Muscle layer of colon (tissue), 2 donors: ENCODE data around the gene SLC2A8.

Experiments used
- H3K27ac ChIP-seq: one replicate; pipeline ENCODE4 v1.7.0; 2013; ENCODE audit warnings: low read depth, mild to moderate bottlenecking, low read length, moderate library complexity
- H3K27me3 ChIP-seq, 2 donors: one replicate each; pipeline ENCODE4 v1.7.0; 2013; ENCODE audit warnings: low read length in 2 of 2, mild to moderate bottlenecking in 2 of 2; ENCODE audit not compliant: insufficient read depth in 2 of 2, control insufficient read depth in 1 of 2
- H3K36me3 ChIP-seq: one replicate; pipeline ENCODE4 v1.7.0; 2013; ENCODE audit warnings: mild to moderate bottlenecking, low read length; ENCODE audit not compliant: insufficient read depth
- H3K4me1 ChIP-seq: one replicate; pipeline ENCODE4 v1.7.0; 2013; ENCODE audit warnings: mild to moderate bottlenecking, low read length; ENCODE audit not compliant: insufficient read depth
- H3K4me3 ChIP-seq, 2 donors: one replicate each; pipeline ENCODE4 v1.7.0; 2013; ENCODE audit warnings: low read length in 2 of 2, low read depth in 1 of 2, mild to moderate bottlenecking in 1 of 2, moderate library complexity in 1 of 2
- H3K9ac ChIP-seq: one replicate; pipeline ENCODE4 v1.7.0; 2013; ENCODE audit warnings: low read length
- H3K9me3 ChIP-seq: one replicate; pipeline ENCODE4 v1.7.0; 2013; ENCODE audit warnings: mild to moderate bottlenecking, low read length
- donor health status: abdominal sarcoma.
- donor health status: Adenocarcinoma of cecum.

Gene SLC2A8

GRCh38 chr9:127384901-127385300 lies 12.1 kb upstream of the SLC2A8 start:
- no peak overlapping the region for H3K27ac ChIP-seq

GRCh38 chr9:127386249-127386648 lies 10.7 kb upstream of the SLC2A8 start:
- H3K27ac ChIP-seq: no peak overlapping the region
- H3K4me3 ChIP-seq: no peak overlapping the region
- no peak overlapping the region for H3K9ac ChIP-seq
- H3K4me1 ChIP-seq: peaks cover 8% of the 10 kb centered on the region
- H3K9me3 ChIP-seq: no peaks in the 10 kb centered on the region
- no peaks in the 10 kb centered on the region for H3K27me3 ChIP-seq
- no peaks in the 10 kb centered on the region for H3K36me3 ChIP-seq

More at GRCh38 chr9:127384901-127385300, 12.1 kb upstream of the SLC2A8 start:
- Histone ChIP-seq H3K4me3 (no peak overlapping the region), H3K4me1 (peaks cover 8% of the 10 kb centered on the region), H3K9me3 (no peaks in the 10 kb centered on the region), H3K9ac (no peak overlapping the region), H3K36me3 (no peaks in the 10 kb centered on the region), H3K27me3 (no peaks in the 10 kb centered on the region)

- H3K4me1 ChIP-seq: peaks cover 8% of the 10 kb centered on the region
- no peaks in the 10 kb centered on the region for H3K9me3 ChIP-seq
- H3K27me3 ChIP-seq: no peaks in the 10 kb centered on the region
- H3K36me3 ChIP-seq: no peaks in the 10 kb centered on the region
- H3K4me3 ChIP-seq: no peak overlapping the region
- no peak overlapping the region for H3K27ac ChIP-seq
- no peak overlapping the region for H3K9ac ChIP-seq
Observed at GRCh38 chr9:127386981-127387380, 10.0 kb upstream of the SLC2A8 start.

- no peak overlapping the region for H3K9ac ChIP-seq
- no peak overlapping the region for H3K27ac ChIP-seq
Observed at GRCh38 chr9:127388037-127388855, 8.7 kb upstream of the SLC2A8 start.

GRCh38 chr9:127388856-127389238 lies 8.1 kb upstream of the SLC2A8 start:
- Histone ChIP-seq H3K9me3 (no peaks in the 10 kb centered on the region), H3K4me1 (peaks cover 8% of the 10 kb centered on the region), H3K4me3 (no peak overlapping the region), H3K9ac (no peak overlapping the region), H3K27me3 (no peaks in the 10 kb centered on the region), H3K36me3 (no peaks in the 10 kb centered on the region), H3K27ac (no peak overlapping the region)

More at GRCh38 chr9:127388037-127388855, 8.7 kb upstream of the SLC2A8 start:
- Histone ChIP-seq H3K4me3 (no peak overlapping the region), H3K4me1 (peaks cover 8% of the 10 kb centered on the region), H3K9me3 (no peaks in the 10 kb centered on the region), H3K27me3 (no peaks in the 10 kb centered on the region), H3K36me3 (no peaks in the 10 kb centered on the region)

- Histone ChIP-seq H3K27ac (no peak overlapping the region), H3K9ac (no peak overlapping the region), H3K9me3 (no peaks in the 10 kb centered on the region), H3K4me3 (no peak overlapping the region), H3K27me3 (no peaks in the 10 kb centered on the region), H3K4me1 (peaks cover 8% of the 10 kb centered on the region), H3K36me3 (no peaks in the 10 kb centered on the region)
Observed at GRCh38 chr9:127389381-127390247, 7.4 kb upstream of the SLC2A8 start.

GRCh38 chr9:127390248-127390545 lies 6.8 kb upstream of the SLC2A8 start:
- H3K9me3 ChIP-seq: no peaks in the 10 kb centered on the region
- no peak overlapping the region for H3K27ac ChIP-seq
- no peaks in the 10 kb centered on the region for H3K36me3 ChIP-seq
- H3K9ac ChIP-seq: no peak overlapping the region
- no peak overlapping the region for H3K4me3 ChIP-seq
- no peaks in the 10 kb centered on the region for H3K27me3 ChIP-seq
- peaks cover 8% of the 10 kb centered on the region for H3K4me1 ChIP-seq

GRCh38 chr9:127390563-127390962 lies 6.4 kb upstream of the SLC2A8 start:
- H3K4me3 ChIP-seq: no peak overlapping the region
- no peak overlapping the region for H3K9ac ChIP-seq
- peaks cover 8% of the 10 kb centered on the region for H3K4me1 ChIP-seq
- H3K9me3 ChIP-seq: no peaks in the 10 kb centered on the region
- no peaks in the 10 kb centered on the region for H3K27me3 ChIP-seq
- no peaks in the 10 kb centered on the region for H3K36me3 ChIP-seq
- no peak overlapping the region for H3K27ac ChIP-seq

- Histone ChIP-seq H3K9me3 (no peaks in the 10 kb centered on the region), H3K27me3 (no peaks in the 10 kb centered on the region), H3K9ac (no peak overlapping the region), H3K4me1 (peaks cover 12% of the 10 kb centered on the region), H3K4me3 (no peak overlapping the region), H3K36me3 (no peaks in the 10 kb centered on the region), H3K27ac (no peak overlapping the region)
Observed at GRCh38 chr9:127392166-127392565, 4.8 kb upstream of the SLC2A8 start.

- no peaks in the 10 kb centered on the region for H3K36me3 ChIP-seq
- no peaks in the 10 kb centered on the region for H3K27me3 ChIP-seq
- H3K9me3 ChIP-seq: no peaks in the 10 kb centered on the region
- no peak overlapping the region for H3K27ac ChIP-seq
- H3K9ac ChIP-seq: no peak overlapping the region
- peaks cover 11% of the 10 kb centered on the region for H3K4me1 ChIP-seq
- H3K4me3 ChIP-seq: no peak overlapping the region
Observed at GRCh38 chr9:127392976-127393375, 4.0 kb upstream of the SLC2A8 start.

GRCh38 chr9:127393645-127394044 lies 3.3 kb upstream of the SLC2A8 start:
- no peak overlapping the region for H3K4me3 ChIP-seq
- H3K27me3 ChIP-seq: no peaks in the 10 kb centered on the region
- H3K9me3 ChIP-seq: no peaks in the 10 kb centered on the region
- no peak overlapping the region for H3K27ac ChIP-seq
- H3K9ac ChIP-seq: no peak overlapping the region
- H3K36me3 ChIP-seq: no peaks in the 10 kb centered on the region
- peaks cover 11% of the 10 kb centered on the region for H3K4me1 ChIP-seq
